Breast epithelium (tissue), 4 donors: ENCODE measurements around the gene OR6B1. TPM values are rescaled to one million over a fixed set of nuclear protein-coding genes. Genes with fewer than 3 reads are reported as not detected.
"Not testable (repeated sequence)": the region's sequence is repeated elsewhere in the genome, so short reads cannot be mapped to it uniquely, and the experiment has no call there.

Experiments
- DNase-seq, 2 donors: peaks; one replicate each; pipeline ENCODE4 v3.0.0-alpha.2; 2019; ENCODE audit warnings: low spot score in 2 of 2
- H3K27ac ChIP-seq, 2 donors: fragments of 200-600 bp; sonication (generic) in 1 of 2; one replicate each; pipeline ENCODE4 v1.5.1; 2016 to 2019; ENCODE audit warnings: mild to moderate bottlenecking in 1 of 2
- H3K27me3 ChIP-seq, 2 donors: fragments of 200-600 bp; sonication (generic) in 1 of 2; one replicate each; pipeline versions ENCODE4 v1.5.1 to v1.6.0; 2017 to 2019; ENCODE audit warnings: control low read depth in 1 of 2, mild to moderate bottlenecking in 1 of 2
- H3K36me3 ChIP-seq: fragments of 200-600 bp; one replicate; pipeline ENCODE4 v1.5.1; 2019
- H3K4me1 ChIP-seq, 2 donors: fragments of 200-600 bp; sonication (generic); one replicate each; pipeline ENCODE4 v1.5.1; 2016 to 2019; ENCODE audit warnings: control low read depth in 1 of 2
- H3K4me3 ChIP-seq, 3 donors: fragments of 200-600 bp; sonication (generic); 1 replicate in 2 of 3; 2 replicates in 1 of 3; pipeline ENCODE4 v1.5.1; 2016 to 2019; ENCODE audit warnings: mild to moderate bottlenecking in 3 of 3, moderate library complexity in 2 of 3
- H3K9me3 ChIP-seq, 2 donors: fragments of 200-600 bp; sonication (generic) in 1 of 2; one replicate each; pipeline ENCODE4 v1.5.1; 2016 to 2019; ENCODE audit warnings: control low read depth in 1 of 2
- CTCF ChIP-seq, 3 donors: fragments of 450-650 bp; IDR thresholded peaks; one replicate each; pipeline ENCODE4 v1.5.1; 2016 to 2017; ENCODE audit warnings: antibody characterized with exemption in 3 of 3, mild to moderate bottlenecking in 3 of 3, moderate library complexity in 3 of 3
- POLR2A ChIP-seq: fragments of 450-650 bp; IDR thresholded peaks from one replicate; pipeline ENCODE4 v1.6.1; 2016; ENCODE audit warnings: antibody characterized with exemption, mild to moderate bottlenecking, moderate library complexity
- POLR2AphosphoS5 ChIP-seq, 3 donors: sonication (generic); formaldehyde crosslinking; IDR thresholded peaks; one replicate each; pipeline ENCODE4 v1.6.1; 2017; ENCODE audit warnings: antibody characterized with exemption in 3 of 3
- intact Hi-C: fragments of 100-400 bp; cut with DNase I; formaldehyde crosslinking; loops from one replicate; pipeline ENCODE4 v1.15.1; 2023; ENCODE audit warnings: low total_unique reads
- total RNA-seq, 3 donors: library from RNA; depleted of rRNA; stranded (reverse); fragments of >200 nt; gene quantifications; one replicate each; pipeline ENCODE4 v1.1.0, GENCODE V29; 2016

OR6B1 gene
- total RNA-seq, 3 donors from 2014 or later = not detected

GRCh38 chr7:144037414-144038035 lies 37.4 kb downstream of the OR6B1 start:
- no peaks in the 10 kb centered on the region for H3K4me1 ChIP-seq
- H3K36me3 ChIP-seq = no peaks in the 10 kb centered on the region
- no peak overlapping the region for H3K27ac ChIP-seq
- no peak overlapping the region for H3K4me3 ChIP-seq
- no peaks in the 10 kb centered on the region for H3K9me3 ChIP-seq
- no peak for TF ChIP-seq POLR2AphosphoS5 (IDR thresholded peaks at IDR 0.05)
- TF ChIP-seq CTCF (IDR thresholded peaks at IDR 0.05) = no peak
- no peak for TF ChIP-seq POLR2A
- no peak for DNase-seq
- intact Hi-C loops = no loop called here
- no peaks in the 10 kb centered on the region for H3K27me3 ChIP-seq

GRCh38 chr7:144038887-144039286 lies 38.8 kb downstream of the OR6B1 start:
- H3K36me3 ChIP-seq = no peaks in the 10 kb centered on the region
- no peak overlapping the region for H3K4me3 ChIP-seq
- TF ChIP-seq POLR2AphosphoS5 (IDR thresholded peaks at IDR 0.05) = no peak
- TF ChIP-seq POLR2A = no peak
- no peak for TF ChIP-seq CTCF (IDR thresholded peaks at IDR 0.05)
- H3K9me3 ChIP-seq = no peaks in the 10 kb centered on the region
- intact Hi-C loops = no loop called here
- no peak overlapping the region for H3K27ac ChIP-seq
- no peak for DNase-seq
- H3K27me3 ChIP-seq = no peaks in the 10 kb centered on the region
- no peaks in the 10 kb centered on the region for H3K4me1 ChIP-seq

- Histone ChIP-seq H3K36me3 (no peaks in the 10 kb centered on the region), H3K27ac (no peak within 1 kb of the TSS), H3K4me1 (no peaks in the 10 kb centered on the region), H3K9me3 (no peaks in the 10 kb centered on the region), H3K4me3 (no peak within 1 kb of the TSS), H3K27me3 (no peaks in the 10 kb centered on the region)
- no peak for DNase-seq
- intact Hi-C loops = no loop called here
- TF ChIP-seq POLR2AphosphoS5 (IDR thresholded peaks at IDR 0.05) = no peak
- no peak for TF ChIP-seq POLR2A
- no peak for TF ChIP-seq CTCF (IDR thresholded peaks at IDR 0.05)
Measured at GRCh38 chr7:144048648-144049047, 48.5 kb downstream of the OR6B1 start, which contains the start of gene OR2A5. OR2A5 (plus strand) TSS chr7:144048948; CDS start chr7:144050402, 1,454 bp downstream.

- Histone ChIP-seq H3K27ac (no peak overlapping the region), H3K4me3 (no peak overlapping the region), H3K9me3 (no peaks in the 10 kb centered on the region), H3K36me3 (no peaks in the 10 kb centered on the region), H3K4me1 (no peaks in the 10 kb centered on the region), H3K27me3 (no peaks in the 10 kb centered on the region)
- intact Hi-C loops = no loop called here
- DNase-seq = no peak
- no peak for TF ChIP-seq CTCF (IDR thresholded peaks at IDR 0.05)
- no peak for TF ChIP-seq POLR2AphosphoS5 (IDR thresholded peaks at IDR 0.05)
- TF ChIP-seq POLR2A = no peak
Measured at GRCh38 chr7:144049491-144049890, 49.4 kb downstream of the OR6B1 start.

- Histone ChIP-seq H3K27me3 (no peaks in the 10 kb centered on the region), H3K27ac (no peak overlapping the region), H3K9me3 (no peaks in the 10 kb centered on the region), H3K4me1 (no peaks in the 10 kb centered on the region), H3K36me3 (no peaks in the 10 kb centered on the region), H3K4me3 (no peak overlapping the region)
- TF ChIP-seq POLR2AphosphoS5 (IDR thresholded peaks at IDR 0.05) (no peak), POLR2A (no peak), CTCF (IDR thresholded peaks at IDR 0.05) (no peak)
- no peak for DNase-seq
- intact Hi-C loops = no loop called here
Measured at GRCh38 chr7:144050093-144050492, 50.0 kb downstream of the OR6B1 start.

- H3K4me1 ChIP-seq, intact Hi-C loops, H3K27me3 ChIP-seq, H3K9me3 ChIP-seq, H3K4me3 ChIP-seq, DNase-seq, H3K36me3 ChIP-seq, H3K27ac ChIP-seq: not testable (repeated sequence)
Measured at GRCh38 chr7:144050884-144051283, 50.8 kb downstream of the OR6B1 start.
